Activated T-cell treated with anti-CD3 and anti-CD28 coated beads for 4 hours (primary cell): ENCODE data around the gene PDZRN4.

Experiments used
- DNase-seq: peaks from one replicate; pipeline ENCODE4 v3.0.0-alpha.2; 2020

The PDZRN4 gene

DNA sequence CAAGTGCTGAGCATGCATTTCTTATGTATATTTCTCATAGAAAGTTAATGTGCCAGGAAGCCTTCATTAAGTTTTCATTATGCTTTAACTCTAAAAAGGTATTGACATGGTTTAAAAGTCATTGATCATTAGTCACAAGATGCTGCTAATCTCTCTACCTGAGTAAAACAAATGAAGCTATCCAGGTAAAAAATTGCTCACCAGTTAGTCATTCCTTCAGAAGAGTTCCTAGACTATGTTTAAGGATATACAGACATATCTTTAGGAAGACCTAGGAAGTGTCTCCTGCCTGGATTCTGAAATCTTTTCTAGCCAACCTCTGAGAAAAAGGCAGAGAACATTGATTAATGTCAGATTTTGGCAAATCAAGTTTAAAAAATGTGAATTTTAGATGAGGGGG is 274.2 kb downstream of the PDZRN4 start:
- DNase-seq = no peak

DNA sequence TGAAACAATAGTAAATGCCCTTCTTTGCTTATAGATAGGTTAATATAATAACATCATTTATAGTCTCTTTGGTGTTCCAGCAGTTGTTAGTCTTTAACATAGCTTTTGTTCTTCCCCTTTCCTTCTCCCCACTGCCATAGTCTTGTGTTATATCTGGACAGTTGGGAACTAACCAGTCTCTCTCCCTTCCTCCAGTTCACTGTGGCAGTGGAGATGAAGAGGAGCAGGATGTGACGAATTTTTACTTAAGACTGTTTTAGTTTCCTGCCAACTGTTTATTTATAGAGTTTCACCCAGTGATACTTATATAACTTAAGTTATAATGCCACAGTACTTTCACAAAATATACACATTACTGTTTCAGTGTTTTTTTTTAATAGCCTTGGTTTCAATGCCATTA is 277.4 kb downstream of the PDZRN4 start:
- no peak for DNase-seq

DNA sequence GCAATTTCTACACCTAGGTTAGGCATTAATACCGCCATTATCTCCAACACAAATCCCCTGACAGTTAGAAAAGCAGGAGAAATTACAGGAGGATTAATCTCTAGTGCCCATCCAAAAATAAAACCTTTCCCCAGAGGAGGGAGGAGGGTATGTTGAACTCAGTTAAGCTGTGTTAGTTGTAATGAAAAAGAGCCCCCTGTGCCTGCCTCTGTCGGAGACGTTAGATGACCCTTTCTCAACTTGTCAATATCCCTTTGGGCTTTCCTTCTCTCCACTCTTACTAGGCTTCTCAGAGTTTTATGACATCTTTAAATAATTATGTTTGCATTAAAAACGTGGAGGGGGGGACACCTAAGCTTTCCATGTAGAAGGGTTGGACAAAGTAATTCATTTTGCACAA is 278.2 kb downstream of the PDZRN4 start:
- DNase-seq = no peak

DNA sequence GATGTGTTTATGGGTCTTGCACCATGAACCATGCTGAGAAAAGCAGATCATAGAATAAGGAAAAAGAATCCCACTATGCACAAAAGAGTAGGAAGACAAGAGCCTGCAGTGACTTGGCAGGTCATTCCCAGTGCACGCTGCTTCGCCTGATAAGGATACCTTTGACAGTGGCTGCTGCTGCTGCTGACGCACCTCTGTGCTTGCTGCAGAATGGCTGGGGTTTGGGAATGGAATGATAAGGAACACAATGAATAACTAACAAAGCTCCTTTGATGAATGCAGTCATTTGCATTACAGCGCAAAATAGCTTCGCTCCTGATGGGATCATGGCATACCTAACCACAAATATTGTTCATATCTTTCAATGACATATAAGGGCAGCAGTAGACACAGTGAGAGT is 278.7 kb downstream of the PDZRN4 start:
- DNase-seq = no peak

DNA sequence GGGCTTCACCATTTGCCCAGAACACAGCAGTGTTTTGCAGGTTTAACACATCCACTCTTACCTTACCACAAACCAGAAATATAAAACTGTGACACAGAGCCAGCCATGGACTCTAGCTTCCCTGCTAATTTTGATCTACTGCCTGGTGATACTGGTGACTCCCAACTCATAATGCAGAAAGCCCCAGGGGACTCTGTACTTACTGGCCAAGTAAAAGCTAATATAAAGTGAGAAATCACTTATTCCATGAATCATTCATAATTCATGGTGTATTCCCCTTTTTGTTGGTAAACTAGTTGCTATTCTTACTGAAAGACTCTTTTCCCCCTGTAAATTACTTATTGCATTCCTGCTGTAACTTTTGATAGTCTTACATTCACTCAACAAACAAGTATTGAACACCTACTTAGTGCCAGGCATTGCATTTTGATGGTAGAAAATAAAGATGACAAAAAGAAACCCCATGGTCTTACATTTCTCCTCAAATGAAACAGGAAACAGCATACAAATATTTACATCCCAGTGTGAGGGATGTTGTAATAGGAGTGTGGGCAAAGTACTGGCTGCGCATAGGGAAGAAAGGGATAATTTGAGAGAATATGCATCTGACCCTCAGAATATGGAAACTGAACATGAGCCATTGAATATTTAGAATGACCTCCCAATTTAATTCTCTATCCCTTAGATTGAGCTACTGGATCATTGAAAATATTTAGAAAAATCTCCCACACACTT is 279.6 kb downstream of the PDZRN4 start:
- no peak for DNase-seq

DNA sequence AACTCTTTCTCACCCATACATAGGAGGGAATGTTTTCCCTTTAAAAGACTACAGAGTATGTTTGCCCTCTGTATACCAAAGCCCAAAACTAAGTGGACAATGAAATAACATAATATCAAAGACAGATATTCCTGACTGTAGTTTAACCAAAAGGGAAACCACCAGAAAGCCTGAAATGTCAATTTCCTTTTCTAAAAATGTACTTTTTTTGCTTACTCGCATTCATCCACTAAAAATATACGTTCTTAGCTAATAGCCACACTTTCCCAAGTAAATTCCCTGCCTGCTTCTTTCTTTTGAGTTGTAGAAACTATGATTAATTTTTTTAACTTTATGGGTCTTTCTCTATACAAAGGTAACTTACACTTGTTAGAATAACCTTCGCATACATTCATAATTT is 280.2 kb downstream of the PDZRN4 start:
- no peak for DNase-seq

DNA sequence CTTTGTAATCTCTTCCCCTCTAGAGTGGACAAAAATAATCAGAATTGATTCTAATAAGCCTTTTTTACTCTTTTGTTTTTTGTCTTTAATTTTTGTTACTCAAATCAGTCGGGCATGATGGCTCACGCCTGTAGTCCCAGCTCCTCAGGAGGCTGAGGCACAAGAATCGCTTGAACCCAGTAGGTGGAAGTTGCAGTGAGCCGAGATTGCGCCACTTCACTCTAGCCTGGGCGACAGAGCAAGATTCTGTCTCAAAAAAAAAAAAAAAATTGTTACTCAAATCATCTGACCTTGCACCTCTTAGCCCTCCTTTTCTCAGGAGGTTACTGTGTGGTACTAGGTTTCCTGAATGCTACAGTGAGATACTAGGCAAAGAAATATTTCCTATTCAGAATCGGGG is 280.6 kb downstream of the PDZRN4 start:
- DNase-seq = no peak

DNA sequence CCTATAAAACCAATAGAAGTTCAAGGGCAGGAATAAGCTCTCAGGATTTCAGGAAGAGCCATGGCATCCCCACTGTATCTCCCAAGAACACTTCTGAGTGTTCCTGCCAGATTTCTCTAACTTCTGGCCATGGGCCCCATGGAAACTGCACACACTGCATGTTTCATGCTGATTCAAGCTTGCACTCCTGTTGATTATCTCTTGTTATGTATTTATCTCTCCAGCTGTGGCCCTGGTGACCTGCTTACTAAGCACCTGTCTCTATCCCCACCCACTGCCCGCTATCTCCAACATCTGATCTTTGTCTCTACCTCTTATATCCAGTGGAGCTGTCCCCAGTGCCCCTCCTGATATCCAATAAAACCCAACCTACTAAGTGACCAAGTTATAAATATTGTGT is 285.3 kb downstream of the PDZRN4 start:
- DNase-seq = no peak

DNA sequence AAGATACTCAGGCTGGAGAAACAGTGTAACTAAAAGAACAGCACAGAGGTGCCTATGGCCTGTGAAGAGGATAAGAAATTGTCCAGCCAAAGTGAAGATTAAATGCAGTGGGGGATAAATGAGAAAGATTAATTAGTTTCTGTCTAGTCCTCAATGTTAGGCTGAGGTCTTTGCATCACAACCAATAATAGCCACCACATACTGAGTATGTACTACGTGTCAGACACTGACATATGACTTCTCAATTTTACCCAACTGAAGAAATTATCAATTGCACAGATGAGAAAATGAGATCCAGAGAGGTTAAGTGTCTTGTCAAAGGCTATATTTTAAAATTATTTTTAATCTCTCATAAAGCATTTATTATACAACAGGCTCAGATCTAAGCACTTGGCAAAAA is 285.9 kb downstream of the PDZRN4 start:
- DNase-seq = no peak

DNA sequence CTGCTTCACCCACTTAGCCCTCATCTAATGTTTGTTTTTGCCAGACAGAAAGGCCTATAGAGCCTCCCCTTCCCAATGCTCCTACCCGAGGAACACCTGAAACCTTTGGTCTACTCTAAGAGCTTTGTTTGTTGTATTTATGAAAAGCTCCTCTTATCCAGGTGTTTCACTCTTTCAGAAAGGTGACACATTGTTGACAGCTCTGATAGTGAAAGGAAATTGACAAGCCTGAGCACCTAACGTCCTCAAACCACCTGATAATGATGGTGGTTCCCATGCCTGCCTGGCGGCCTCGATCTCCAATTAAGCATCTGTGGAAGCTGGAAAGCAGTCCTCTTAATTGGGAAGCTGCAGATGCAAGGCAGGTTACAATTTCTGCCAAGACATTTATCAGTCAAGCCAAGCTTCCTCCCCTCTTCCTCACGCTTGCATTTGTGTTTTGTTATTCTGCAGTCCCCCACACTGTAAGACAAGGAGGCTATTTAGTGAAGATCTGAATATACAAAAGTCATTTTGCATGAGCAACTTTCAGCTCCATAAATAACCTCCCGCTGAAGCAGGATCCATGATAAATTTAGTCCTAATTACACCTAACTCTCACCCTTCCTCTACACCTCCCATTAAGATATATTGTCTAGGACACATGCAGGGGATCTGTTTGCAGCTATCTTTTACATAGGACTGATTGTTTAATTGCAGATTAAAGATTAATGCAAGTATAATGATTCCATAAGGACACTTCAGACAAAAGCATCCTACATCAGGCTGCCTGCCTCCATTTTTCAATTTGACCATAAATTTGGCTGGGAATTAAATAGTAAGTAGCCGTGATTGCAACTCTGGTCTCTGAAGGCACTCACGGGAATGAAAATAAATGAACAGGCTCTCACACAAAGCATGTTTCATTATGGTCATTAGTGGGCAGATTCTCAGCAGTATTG is 288.6 kb downstream of the PDZRN4 start:
- DNase-seq = no peak

DNA sequence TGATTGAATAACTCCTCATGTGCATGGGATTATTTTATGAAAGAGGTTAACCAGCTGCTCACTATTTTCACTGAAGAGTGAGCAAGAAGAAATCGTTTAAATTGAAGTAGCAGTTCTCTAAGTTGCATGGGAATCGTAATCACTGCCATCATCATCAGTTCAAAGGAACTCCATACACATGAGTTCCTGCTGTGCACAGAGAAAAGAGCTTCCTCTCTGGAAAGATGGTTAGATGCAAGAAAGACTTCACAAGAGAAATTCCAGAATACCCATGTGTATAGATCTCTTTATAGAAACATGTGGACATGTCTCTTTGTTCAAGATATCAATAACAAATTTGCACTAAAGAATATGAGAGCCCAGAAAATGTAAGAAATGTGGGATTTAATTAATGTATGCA is 291.3 kb downstream of the PDZRN4 start:
- DNase-seq = no peak

DNA sequence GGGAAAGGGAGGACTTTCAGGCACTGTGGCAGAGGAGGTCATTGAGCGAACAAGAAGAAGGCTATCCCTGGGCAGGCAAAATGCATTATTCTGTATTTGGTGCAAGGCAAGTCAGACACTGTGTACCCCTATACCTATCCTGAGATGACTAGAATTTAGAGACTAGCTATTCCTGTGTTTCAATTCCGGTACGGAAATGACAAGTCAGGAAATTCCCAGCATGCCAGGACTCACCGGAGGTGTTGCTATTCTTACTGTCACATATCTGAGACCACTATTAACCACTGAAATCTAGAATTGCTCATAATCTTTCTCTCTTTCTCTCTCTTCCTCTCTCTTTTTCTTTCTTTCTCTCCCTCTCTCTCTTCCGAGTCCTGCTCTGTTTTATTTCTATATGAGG is 297.1 kb downstream of the PDZRN4 start:
- DNase-seq = no peak

DNA sequence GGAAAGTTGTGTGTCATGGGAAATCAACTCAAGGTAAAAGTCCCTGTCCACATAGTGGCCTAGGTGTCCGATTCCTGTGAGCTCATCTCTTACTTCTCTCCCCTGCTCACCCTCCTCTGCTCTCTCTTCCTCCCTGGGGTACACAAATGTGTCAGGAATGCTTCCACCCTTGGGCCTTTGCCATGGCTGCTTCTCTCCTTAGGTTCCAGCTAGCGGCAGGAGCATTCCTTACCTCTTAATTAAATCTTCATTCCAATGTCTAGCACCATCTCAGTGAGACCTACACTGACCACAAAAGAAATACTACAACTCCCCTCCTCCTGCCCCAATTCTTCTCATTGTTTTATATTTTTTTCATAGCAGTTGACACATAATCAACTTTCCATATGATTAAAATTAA is 298.6 kb downstream of the PDZRN4 start:
- no peak for DNase-seq

DNA sequence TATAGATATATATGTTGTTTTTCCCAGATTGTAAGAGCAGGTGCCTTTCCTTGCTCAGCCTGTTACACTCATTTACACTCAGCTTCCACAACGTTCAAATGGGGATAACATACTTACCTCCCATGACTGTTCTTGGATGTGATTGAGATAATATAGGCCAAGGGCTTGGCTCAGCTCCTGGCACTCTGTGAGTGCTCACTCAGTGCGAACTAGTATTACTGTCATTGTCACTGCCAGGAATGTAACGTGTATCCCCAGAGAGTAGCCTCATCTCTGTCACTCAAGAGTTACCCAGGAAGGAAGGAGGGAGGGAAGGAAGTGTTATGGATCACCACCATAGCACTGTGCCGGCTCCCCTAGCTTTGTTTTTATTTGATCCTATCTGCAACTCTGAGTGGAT is 307.9 kb downstream of the PDZRN4 start:
- no peak for DNase-seq

DNA sequence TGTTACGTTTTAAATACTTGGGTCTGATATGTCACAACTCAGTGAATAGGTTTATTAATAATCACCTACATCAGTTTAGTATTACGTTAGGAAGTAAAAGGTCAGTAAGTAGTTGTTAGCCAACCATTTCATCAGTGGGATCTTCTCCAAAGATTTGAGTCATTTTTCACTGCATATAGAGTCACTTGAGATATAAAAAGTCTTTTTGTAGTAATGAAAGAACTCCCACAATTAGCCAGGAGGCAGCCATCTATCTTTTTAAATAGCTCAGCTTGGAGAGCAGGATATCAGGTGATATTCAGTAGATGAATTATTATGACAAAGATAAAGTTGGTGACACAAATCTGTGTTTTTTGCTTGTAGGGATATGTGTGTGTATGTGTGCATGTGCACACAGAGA is 309.3 kb downstream of the PDZRN4 start:
- DNase-seq = no peak

DNA sequence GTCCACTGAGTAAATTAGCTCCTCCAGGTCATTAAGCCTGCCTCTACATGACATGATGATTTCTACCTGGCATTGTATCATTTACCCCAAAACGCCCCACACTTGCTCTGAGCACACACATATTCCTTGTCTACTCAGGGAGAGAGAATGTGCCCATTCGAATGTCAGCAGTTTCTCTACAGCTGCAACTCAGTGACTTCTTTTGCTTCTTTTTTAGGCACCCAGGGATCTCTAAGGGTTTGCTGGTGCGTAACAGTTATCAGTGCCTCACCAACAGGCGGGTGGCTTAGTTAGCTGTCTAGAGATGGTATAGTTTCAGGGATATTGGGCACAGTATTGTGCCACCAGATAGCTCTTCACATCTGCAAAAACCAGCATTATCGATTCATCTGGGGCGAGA is 316.9 kb downstream of the PDZRN4 start:
- DNase-seq = no peak

DNA sequence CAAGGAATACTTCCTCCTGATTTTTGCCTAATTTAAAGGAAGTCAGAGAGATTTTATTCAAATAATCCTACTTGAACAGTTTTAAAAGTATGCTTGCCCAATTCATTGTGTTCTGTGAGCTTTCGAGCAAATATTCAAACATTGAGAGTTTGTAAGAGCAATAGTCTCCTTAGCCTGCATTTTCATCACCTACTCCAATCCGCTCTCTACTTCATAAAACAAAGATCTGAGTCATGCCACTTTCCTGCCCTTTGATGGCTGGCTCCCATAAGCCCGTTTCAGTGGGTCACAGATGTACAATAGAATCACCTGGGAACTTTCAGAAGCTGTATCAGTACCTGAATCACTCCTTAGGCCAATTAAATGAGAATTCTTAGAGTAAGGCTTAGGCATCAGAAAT is 319.2 kb downstream of the PDZRN4 start:
- DNase-seq = no peak

DNA sequence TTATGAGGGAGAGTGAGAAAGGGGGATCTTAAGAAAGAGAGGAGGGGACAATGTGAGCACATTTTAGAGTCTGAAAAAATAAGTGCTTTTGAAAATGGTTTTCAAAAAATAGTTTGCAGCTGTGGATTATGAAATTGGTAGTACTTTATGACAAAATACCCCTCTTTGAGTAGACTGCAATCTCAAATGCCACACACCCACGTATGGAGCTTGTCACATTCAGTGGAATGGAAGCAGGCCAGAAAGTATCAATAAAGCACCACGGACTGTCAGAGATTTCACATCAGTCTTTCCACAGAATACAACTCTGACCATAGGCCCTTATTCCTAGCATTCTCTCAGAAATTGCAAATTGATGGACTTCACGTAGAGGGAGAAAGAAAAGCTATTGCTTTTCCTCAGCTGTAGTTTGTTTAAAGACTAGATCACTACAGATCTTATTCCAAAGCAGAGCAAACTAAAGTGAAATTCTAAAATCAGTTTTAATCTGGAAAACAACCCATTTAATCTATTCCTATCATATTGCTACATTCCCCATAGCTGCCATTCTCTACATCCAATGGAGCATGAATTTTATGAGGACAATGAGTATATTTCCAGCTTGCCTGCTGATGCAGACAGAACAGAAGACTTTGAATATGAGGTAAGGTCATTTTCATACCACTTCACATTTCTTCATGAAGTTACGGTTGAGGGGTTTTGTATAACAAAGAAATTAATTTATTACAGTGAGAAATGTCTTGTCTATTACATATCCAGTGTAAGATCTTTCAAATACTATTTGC is 321.3 kb downstream of the PDZRN4 start:
- DNase-seq = no peak

DNA sequence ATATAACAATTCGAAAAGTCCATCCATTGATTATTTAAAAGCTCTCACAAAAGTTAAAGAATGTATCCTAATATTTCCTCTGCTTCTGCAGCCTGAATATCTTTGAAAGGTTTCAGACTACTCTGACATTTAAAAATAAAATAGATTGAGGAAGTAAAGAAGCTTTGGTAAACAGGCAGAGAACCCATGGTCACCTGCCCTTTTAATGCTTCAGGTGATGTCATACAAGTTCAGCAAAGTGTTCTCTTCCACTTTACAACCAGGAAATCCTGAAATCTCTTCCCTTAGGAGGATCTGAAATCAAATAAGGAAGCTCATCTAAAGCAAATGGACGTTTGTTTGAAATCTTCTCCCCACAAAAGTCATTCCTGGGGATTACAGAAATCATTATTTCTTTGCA is 322.4 kb downstream of the PDZRN4 start:
- DNase-seq = no peak

DNA sequence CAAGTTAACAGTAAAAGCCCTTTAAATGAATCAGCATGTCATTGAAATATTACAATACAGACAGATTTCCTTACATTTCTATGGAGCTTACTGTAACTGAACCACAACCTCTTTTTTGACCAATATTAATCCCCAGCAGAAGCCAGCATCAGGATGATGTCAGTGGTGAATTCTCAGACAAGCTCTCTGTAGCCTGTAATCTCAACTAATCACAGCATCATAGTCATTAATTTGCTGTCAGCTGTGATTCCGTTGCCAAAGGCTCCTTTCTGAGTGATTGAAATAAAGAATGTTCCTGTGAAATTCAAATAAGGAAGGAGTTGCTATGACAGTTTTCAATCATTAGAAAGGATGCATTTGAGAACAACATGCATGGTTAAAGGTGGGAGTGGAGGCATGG is 323.1 kb downstream of the PDZRN4 start:
- DNase-seq = no peak

DNA sequence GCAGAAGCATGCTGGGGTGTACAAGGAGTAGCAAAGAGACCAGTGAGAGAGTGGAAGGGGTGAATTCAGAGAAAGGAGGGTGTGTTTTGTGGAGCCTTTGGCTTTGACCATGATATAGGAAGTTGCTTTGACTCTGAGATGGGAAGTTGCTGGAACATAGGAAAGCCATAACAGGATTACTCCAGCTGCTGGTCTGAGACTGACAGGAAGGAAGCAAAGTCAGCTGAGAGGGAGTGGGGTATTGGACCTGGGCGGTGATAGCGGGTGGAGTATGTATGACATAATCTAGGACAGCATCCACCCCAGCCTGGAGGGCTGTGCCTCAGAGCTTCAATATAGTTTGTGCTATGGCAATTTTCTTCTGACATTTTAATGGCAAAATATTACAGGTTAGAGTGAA is 324.4 kb downstream of the PDZRN4 start:
- no peak for DNase-seq

DNA sequence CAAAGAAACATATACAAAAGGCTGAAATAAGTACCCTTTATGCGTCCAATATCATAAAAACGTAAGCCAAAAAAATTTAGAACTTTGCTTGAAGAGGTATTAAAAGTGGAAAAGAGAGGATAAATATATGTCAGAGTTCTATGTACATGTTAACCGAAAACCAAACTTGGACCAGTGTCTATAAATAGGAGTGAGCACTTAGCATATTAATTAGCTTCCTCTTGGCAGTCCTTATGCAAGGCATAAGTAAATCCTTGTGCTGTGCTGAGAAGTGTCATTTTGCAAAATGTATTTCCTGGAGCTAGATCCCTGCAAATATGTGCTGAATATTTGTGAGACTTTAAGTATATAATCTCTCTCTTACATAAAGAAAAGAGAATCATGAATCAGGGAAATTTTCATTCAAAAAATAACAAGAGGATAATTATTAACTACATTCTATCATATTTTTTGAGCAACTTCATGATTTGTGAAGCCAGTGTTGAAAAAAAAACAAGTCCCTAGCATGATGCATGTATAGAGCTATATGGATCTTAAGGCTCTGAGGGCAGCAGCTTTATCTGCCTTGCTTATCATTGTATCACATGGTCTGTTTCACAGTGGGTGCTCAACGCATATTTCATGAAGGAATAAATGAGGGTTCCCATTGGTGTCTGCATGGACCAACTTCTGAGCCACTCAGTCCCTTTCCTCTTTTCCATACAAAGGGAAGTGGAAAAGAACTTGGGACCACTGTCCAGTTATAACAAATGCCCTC is 326.1 kb downstream of the PDZRN4 start:
- no peak for DNase-seq

DNA sequence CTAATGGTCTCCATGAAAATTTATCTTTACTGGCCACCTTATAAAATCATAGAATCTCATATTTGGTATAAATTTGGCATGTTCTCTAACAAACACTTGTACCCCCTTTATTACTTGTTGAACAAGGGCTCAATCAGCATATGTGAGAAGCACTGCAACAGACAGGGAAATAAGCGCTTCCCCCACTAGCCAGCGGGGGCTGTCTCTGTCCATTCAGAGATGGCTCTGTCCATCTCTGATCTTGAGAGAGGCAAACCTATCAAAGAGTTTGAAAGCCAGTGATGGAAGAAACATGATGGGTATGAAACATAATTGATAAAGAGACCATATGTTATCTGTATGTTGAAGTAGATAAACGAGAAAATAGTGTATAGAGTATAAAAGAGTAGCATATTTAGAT is 326.8 kb downstream of the PDZRN4 start:
- no peak for DNase-seq
